ENCODE data around the gene FGL2. TPM values are rescaled to one million over a fixed set of nuclear protein-coding genes. Genes with fewer than 3 reads are reported as not detected.

FGL2 gene
- total RNA-seq, 1 experiment from 2014 or later = not detected

DNA sequence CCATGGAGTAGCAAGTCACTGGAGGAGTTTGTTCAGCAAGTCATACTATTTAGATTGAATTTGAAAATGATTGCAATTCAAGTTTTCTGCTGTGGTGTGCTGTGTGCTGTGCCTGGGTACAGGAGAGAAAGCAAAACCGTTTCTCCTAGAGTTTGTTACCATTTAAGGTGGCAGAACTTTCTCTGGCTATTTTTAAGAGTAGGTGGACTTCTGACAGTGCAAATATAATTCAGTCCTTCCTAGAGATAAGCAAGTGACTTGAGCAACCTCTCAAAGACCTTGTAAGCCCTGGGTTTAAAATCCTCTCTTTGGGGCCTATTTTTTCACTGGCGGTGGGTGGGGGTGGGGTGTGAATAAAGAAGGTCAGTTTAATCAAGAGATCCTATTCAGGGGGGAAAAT lies 42.9 kb upstream of the FGL2 start (continued):
- TF ChIP-seq ZNF281 (CRISPR knock-in tag; IDR thresholded peaks at IDR 0.05) = no peak
- no peak for TF ChIP-seq USF2 (CRISPR knock-in tag; IDR thresholded peaks at IDR 0.05)
- no peak for TF ChIP-seq ZBTB21 (CRISPR knock-in tag; IDR thresholded peaks at IDR 0.05; ENCODE audit: borderline replicate concordance)
- TF ChIP-seq TEAD4 (CRISPR knock-in tag; IDR thresholded peaks at IDR 0.05) = no peak
- no peak for TF ChIP-seq PRRX2 (CRISPR knock-in tag; IDR thresholded peaks at IDR 0.05)
- no peak for TF ChIP-seq ZNF425 (CRISPR knock-in tag; conservative IDR thresholded peaks at IDR 0.05)
- TF ChIP-seq, protein P1, sequence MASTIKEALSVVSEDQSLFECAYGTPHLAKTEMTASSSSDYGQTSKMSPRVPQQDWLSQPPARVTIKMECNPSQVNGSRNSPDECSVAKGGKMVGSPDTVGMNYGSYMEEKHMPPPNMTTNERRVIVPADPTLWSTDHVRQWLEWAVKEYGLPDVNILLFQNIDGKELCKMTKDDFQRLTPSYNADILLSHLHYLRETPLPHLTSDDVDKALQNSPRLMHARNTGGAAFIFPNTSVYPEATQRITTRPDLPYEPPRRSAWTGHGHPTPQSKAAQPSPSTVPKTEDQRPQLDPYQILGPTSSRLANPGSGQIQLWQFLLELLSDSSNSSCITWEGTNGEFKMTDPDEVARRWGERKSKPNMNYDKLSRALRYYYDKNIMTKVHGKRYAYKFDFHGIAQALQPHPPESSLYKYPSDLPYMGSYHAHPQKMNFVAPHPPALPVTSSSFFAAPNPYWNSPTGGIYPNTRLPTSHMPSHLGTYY (CRISPR knock-in tag; IDR thresholded peaks at IDR 0.05) = no peak
- no peak for TF ChIP-seq ZNF138 (CRISPR knock-in tag; conservative IDR thresholded peaks at IDR 0.05)
- TF ChIP-seq ZNF396 (CRISPR knock-in tag; IDR thresholded peaks at IDR 0.05; ENCODE audit: borderline replicate concordance) = no peak

DNA sequence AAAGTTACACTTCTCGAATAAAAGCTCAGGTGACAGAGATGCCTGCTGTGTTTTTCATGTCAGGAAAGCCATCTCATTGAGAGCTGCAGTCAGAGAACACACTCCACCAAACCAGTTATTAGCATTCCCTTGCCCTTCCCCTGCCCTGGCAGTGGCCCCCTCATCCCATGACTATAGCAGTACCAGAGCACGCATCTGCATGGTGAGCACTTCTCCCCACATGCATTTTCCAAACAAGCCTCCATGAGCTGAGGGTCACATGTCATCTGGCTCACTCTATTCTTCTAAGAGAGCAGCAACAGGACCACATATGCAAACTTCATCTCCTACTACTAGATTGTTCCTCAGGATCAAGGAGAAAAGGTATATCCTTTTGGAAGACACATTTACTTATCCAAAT lies 42.4 kb upstream of the FGL2 start:
- Mint-ChIP-seq H3K4me1 (peaks cover 25% of the 10 kb centered on the region), H3K9me3 (no peaks in the 10 kb centered on the region), H3K27ac (no peak overlapping the region), H3K36me3 (no peaks in the 10 kb centered on the region), H3K27me3 (ENCODE audit: low read depth) (no peaks in the 10 kb centered on the region), H3K4me3 (no peak overlapping the region)
- DNase-seq (ENCODE audit: low spot score) = no peak
- POLR2A ChIA-PET = no interaction called here
- peak; percentile 58; the same call in 1 of the 2 replicates for ATAC-seq
- CTCF ChIA-PET = interaction anchor here (1.2 kb wide), 1 partner anchor 90 kb away, joined by 4 read pairs; no protein-coding TSS in a partner anchor
- TF ChIP-seq ZNF423 (CRISPR knock-in tag; IDR thresholded peaks at IDR 0.05) (no peak), RORB (CRISPR knock-in tag; IDR thresholded peaks at IDR 0.05) (no peak), ZNF671 (CRISPR knock-in tag; IDR thresholded peaks at IDR 0.05) (no peak), ZNF317 (CRISPR knock-in tag; IDR thresholded peaks at IDR 0.05; ENCODE audit: borderline replicate concordance, low read depth) (no peak), RELA (CRISPR knock-in tag; IDR thresholded peaks at IDR 0.05; ENCODE audit: borderline replicate concordance) (no peak), NR1H2 (CRISPR knock-in tag; IDR thresholded peaks at IDR 0.05) (no peak), OVOL2 (CRISPR knock-in tag; IDR thresholded peaks at IDR 0.05; ENCODE audit: borderline replicate concordance) (no peak), EMX1 (CRISPR knock-in tag; IDR thresholded peaks at IDR 0.05) (no peak), ETV6 (CRISPR knock-in tag; IDR thresholded peaks at IDR 0.05) (no peak), FOXK1 (CRISPR knock-in tag; IDR thresholded peaks at IDR 0.05) (no peak), GTF2I (CRISPR knock-in tag; conservative IDR thresholded peaks at IDR 0.05) (no peak), ELF4 (CRISPR knock-in tag; IDR thresholded peaks at IDR 0.05; ENCODE audit: low read depth) (no peak), ZNF232 (CRISPR knock-in tag; IDR thresholded peaks at IDR 0.05) (no peak), SMAD4 (CRISPR knock-in tag; IDR thresholded peaks at IDR 0.05) (no peak), MAX (CRISPR knock-in tag; IDR thresholded peaks at IDR 0.05) (no peak), ZNF512 (CRISPR knock-in tag; IDR thresholded peaks at IDR 0.05; ENCODE audit: borderline replicate concordance) (no peak)
- TF ChIP-seq, protein P2, sequence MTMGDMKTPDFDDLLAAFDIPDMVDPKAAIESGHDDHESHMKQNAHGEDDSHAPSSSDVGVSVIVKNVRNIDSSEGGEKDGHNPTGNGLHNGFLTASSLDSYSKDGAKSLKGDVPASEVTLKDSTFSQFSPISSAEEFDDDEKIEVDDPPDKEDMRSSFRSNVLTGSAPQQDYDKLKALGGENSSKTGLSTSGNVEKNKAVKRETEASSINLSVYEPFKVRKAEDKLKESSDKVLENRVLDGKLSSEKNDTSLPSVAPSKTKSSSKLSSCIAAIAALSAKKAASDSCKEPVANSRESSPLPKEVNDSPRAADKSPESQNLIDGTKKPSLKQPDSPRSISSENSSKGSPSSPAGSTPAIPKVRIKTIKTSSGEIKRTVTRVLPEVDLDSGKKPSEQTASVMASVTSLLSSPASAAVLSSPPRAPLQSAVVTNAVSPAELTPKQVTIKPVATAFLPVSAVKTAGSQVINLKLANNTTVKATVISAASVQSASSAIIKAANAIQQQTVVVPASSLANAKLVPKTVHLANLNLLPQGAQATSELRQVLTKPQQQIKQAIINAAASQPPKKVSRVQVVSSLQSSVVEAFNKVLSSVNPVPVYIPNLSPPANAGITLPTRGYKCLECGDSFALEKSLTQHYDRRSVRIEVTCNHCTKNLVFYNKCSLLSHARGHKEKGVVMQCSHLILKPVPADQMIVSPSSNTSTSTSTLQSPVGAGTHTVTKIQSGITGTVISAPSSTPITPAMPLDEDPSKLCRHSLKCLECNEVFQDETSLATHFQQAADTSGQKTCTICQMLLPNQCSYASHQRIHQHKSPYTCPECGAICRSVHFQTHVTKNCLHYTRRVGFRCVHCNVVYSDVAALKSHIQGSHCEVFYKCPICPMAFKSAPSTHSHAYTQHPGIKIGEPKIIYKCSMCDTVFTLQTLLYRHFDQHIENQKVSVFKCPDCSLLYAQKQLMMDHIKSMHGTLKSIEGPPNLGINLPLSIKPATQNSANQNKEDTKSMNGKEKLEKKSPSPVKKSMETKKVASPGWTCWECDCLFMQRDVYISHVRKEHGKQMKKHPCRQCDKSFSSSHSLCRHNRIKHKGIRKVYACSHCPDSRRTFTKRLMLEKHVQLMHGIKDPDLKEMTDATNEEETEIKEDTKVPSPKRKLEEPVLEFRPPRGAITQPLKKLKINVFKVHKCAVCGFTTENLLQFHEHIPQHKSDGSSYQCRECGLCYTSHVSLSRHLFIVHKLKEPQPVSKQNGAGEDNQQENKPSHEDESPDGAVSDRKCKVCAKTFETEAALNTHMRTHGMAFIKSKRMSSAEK (CRISPR knock-in tag; IDR thresholded peaks at IDR 0.05; ENCODE audit: borderline replicate concordance) = no peak

Measured in WTC11 (cell line).